Measurements from ENCODE around the gene RPL13.
A peak's percentile ranks its signal among the peaks of the same experiment; 100 is the strongest.

RPL13 gene

GRCh38 chr16:89523680-89524344 lies 36.7 kb upstream of the RPL13 start:
- no peak overlapping the region for H3K4me2 ChIP-seq (ENCODE audit: low read length)

DNA sequence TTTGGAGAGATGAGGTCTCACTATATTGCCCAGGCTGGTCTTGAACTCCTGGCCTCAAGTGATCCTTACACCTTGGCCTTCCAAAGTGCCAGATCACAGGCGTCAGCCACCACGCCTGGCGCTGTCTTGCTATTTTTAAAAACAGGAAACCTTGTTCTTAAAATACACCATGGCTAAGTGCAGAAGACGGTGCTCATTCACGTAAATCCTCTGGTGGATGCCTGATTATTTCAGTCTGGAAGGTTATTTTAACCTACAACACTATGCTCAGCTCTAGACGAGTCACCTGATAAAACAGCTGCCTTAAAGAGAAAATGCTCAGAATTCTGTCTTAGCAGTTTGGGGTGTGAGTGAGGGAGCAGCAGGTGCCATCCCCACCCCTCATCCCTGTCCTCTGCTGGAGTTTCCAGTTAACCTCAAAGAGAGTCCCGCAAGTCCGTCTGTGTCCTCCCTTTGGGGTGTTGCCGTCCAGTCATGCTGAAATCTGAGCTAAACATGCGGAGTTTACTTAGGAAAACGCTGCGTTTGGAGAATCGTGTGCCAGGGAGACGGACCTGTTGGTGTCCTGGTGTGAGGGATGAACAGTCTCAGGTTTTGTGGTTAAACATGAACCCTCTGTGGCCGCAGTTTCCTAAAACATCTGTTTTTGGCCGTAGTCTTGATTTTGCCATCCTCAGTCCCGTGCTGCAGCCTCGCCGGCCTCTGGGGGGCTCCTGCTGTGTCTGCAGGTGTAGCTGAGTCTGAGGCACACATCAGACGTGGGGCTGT lies 35.2 kb upstream of the RPL13 start:
- no peak overlapping the region for H3K4me3 ChIP-seq (ENCODE audit: low read length)
- no peaks in the 10 kb centered on the region for H4K20me1 ChIP-seq (ENCODE audit: control insufficient read depth, insufficient read depth, low read depth, low read length)
- no peaks in the 10 kb centered on the region for H3K9me3 ChIP-seq (ENCODE audit: control insufficient read depth, insufficient read depth, low read length)
- no peaks in the 10 kb centered on the region for H3K9me2 ChIP-seq (replicated peaks; ENCODE audit: control insufficient read depth, low read length)
- H3K79me2 ChIP-seq (ENCODE audit: control insufficient read depth, low read length): peaks cover 24% of the 10 kb centered on the region
- H3K4me2 ChIP-seq (ENCODE audit: low read length): no peak overlapping the region
- H3F3A ChIP-seq (ENCODE audit: control insufficient read depth, insufficient read depth): no peaks in the 10 kb centered on the region
- peaks cover 7% of the 10 kb centered on the region; the same call in 1 of the 2 replicates for H3K4me1 ChIP-seq (ENCODE audit: control insufficient read depth, low read length)
- no peaks in the 10 kb centered on the region for H3K27me3 ChIP-seq (ENCODE audit: control insufficient read depth, low read length)
- no peak overlapping the region for H3K27ac ChIP-seq (ENCODE audit: low read depth, low read length)
- peaks cover 79% of the 10 kb centered on the region for H3K36me3 ChIP-seq (ENCODE audit: control insufficient read depth, low read length)
- TF ChIP-seq EZH2phosphoT487 (IDR thresholded peaks at IDR 0.05; ENCODE audit: borderline replicate concordance, low read length): no peak
- TF ChIP-seq, protein P1, sequence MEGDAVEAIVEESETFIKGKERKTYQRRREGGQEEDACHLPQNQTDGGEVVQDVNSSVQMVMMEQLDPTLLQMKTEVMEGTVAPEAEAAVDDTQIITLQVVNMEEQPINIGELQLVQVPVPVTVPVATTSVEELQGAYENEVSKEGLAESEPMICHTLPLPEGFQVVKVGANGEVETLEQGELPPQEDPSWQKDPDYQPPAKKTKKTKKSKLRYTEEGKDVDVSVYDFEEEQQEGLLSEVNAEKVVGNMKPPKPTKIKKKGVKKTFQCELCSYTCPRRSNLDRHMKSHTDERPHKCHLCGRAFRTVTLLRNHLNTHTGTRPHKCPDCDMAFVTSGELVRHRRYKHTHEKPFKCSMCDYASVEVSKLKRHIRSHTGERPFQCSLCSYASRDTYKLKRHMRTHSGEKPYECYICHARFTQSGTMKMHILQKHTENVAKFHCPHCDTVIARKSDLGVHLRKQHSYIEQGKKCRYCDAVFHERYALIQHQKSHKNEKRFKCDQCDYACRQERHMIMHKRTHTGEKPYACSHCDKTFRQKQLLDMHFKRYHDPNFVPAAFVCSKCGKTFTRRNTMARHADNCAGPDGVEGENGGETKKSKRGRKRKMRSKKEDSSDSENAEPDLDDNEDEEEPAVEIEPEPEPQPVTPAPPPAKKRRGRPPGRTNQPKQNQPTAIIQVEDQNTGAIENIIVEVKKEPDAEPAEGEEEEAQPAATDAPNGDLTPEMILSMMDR (IDR thresholded peaks at IDR 0.05; ENCODE audit: low read depth, low read length, poor library complexity, severe bottlenecking): peak; percentile 39

More at GRCh38 chr16:89523680-89524344, 36.7 kb upstream of the RPL13 start:
- Histone ChIP-seq H3K4me1 (ENCODE audit: control insufficient read depth, low read length) (peaks cover 7% of the 10 kb centered on the region; the same call in 1 of the 2 replicates), H3K4me3 (ENCODE audit: low read length) (no peak overlapping the region), H3K27me3 (ENCODE audit: control insufficient read depth, low read length) (no peaks in the 10 kb centered on the region), H3K79me2 (ENCODE audit: control insufficient read depth, low read length) (peaks cover 38% of the 10 kb centered on the region), H3K9me3 (ENCODE audit: control insufficient read depth, insufficient read depth, low read length) (no peaks in the 10 kb centered on the region), H4K20me1 (ENCODE audit: control insufficient read depth, insufficient read depth, low read depth, low read length) (no peaks in the 10 kb centered on the region), H3F3A (ENCODE audit: control insufficient read depth, insufficient read depth) (no peaks in the 10 kb centered on the region), H3K36me3 (ENCODE audit: control insufficient read depth, low read length) (peaks cover 79% of the 10 kb centered on the region), H3K9me2 (replicated peaks; ENCODE audit: control insufficient read depth, low read length) (no peaks in the 10 kb centered on the region), H3K27ac (ENCODE audit: low read depth, low read length) (no peak overlapping the region)
- no peak for TF ChIP-seq EZH2phosphoT487 (IDR thresholded peaks at IDR 0.05; ENCODE audit: borderline replicate concordance, low read length)
- TF ChIP-seq, protein P1 (IDR thresholded peaks at IDR 0.05; ENCODE audit: low read depth, low read length, poor library complexity, severe bottlenecking): no peak

GRCh38 chr16:89529097-89529496 lies 31.4 kb upstream of the RPL13 start:
- Histone ChIP-seq H3K27ac (ENCODE audit: low read depth, low read length) (no peak overlapping the region), H4K20me1 (ENCODE audit: control insufficient read depth, insufficient read depth, low read depth, low read length) (no peaks in the 10 kb centered on the region), H3K9me3 (ENCODE audit: control insufficient read depth, insufficient read depth, low read length) (no peaks in the 10 kb centered on the region), H3K4me1 (ENCODE audit: control insufficient read depth, low read length) (peaks cover 16% of the 10 kb centered on the region), H3K4me2 (ENCODE audit: low read length) (no peak overlapping the region), H3K27me3 (ENCODE audit: control insufficient read depth, low read length) (no peaks in the 10 kb centered on the region), H3K4me3 (ENCODE audit: low read length) (no peak overlapping the region), H3K79me2 (ENCODE audit: control insufficient read depth, low read length) (no peaks in the 10 kb centered on the region; the same call in 1 of the 2 replicates), H3K9me2 (replicated peaks; ENCODE audit: control insufficient read depth, low read length) (no peaks in the 10 kb centered on the region), H3K36me3 (ENCODE audit: control insufficient read depth, low read length) (peaks cover 75% of the 10 kb centered on the region), H3F3A (ENCODE audit: control insufficient read depth, insufficient read depth) (no peaks in the 10 kb centered on the region)
- no peak for TF ChIP-seq EZH2phosphoT487 (IDR thresholded peaks at IDR 0.05; ENCODE audit: borderline replicate concordance, low read length)
- TF ChIP-seq, protein P1 (IDR thresholded peaks at IDR 0.05; ENCODE audit: low read depth, low read length, poor library complexity, severe bottlenecking): no peak
